Stimulated activated CD4-positive, alpha-beta T cell treated with anti-CD3 and anti-CD28 coated beads, Interleukin-12 subunit alpha, Interleukin-12 subunit beta, amount 100 ng/mL, for 48 hours (primary cell): Measurements from ENCODE around the gene FOXK2.
"Not testable (repeated sequence)": the region's sequence is repeated elsewhere in the genome, so short reads cannot be mapped to it uniquely, and the experiment has no call there.

Experiments used
- DNase-seq, 3 donors: peaks; one replicate each; pipeline ENCODE4 v3.0.0-alpha.2; 2020; ENCODE audit warnings: low read depth in 2 of 3, low spot score in 1 of 3

FOXK2 gene

DNA sequence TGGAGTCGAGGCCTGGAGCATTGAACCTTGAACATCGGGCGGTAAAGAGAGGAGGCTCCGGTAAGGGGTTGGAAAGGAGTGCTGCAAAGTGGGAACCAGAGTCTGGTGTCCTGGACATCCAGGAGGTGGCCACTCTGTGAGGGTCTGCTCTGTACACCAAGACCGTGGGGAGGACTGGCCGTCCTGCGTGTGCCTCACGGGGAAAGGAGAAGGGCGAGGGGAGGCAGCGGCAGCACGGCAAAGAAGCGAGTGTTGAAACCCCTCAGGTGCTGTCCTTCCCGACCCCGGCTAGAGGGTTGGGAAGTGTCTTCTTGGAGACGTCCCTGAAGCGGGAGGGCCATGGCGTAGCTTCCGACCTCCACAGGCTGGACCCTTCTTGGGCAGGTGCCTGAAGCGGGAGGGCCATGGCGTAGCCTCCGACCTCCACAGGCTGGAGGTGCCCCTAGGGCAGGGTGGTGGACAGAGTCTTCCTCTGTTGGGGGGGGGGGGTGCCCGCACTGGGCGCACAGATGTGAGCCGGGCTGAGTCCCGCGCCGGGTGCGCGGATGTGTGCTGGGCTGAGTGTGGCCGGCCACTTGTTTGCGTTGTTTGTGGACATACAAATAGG is 42.0 kb downstream of the FOXK2 start:
- no peak for DNase-seq

DNA sequence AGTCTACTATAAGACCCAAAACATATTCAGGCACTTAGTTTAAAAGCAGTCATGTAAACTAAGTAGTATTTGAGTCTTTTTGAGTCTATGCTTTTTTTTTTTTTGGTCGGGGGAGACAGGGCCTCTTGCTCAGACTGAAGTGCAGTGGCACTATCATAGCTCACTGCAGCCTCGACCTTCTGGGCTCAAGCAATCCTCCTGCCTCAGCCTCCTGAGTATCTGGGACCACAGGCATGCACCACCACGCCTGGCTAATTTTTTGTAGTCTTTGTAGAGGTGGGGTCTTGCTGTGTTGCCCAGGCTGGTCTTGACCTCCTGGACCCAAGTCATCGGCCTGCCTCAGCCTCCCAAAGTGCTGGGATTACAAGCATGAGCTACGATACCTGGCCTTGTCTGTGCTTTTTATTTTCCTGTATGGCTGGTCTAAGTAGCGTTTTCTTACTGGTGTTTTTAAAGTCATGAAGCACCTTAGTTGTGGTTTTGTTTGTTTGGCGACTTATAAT is 43.2 kb downstream of the FOXK2 start:
- not testable (repeated sequence) for DNase-seq

DNA sequence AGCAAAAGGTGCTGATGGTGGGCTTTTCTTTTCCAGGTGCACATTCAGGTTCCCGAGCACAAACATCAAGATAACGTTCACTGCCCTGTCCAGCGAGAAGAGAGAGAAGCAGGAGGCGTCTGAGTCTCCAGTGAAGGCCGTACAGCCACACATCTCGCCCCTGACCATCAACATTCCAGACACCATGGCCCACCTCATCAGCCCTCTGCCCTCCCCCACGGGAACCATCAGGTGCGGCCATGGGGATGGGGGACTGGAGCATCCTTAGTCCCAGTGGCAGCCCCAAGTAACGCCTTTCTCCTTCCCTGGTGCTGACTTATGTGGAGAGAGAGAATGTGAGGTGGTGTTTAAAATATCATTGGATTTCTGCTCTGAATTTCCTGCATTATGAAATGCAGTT is 43.8 kb downstream of the FOXK2 start:
- no peak for DNase-seq

DNA sequence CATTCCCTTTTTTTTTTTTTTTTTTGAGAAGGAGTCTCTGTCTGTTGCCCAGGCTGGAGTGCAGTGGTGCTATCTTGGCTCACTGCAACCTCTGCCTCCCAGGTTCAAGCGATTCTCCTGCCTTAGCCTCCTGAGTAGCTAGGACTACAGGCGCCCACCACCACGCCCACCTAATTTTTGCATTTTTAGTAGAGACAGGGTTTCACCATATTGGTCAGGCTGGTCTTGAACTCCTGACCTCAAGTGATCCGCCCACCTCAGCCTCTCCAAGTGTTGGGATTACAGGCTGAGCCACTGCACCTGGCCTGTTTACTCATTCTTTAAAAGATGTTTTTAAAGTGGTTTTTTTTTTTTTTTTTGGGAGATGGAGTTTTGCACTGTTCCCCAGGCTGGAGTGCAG is 44.2 kb downstream of the FOXK2 start:
- DNase-seq, result not testable (repeated sequence)

DNA sequence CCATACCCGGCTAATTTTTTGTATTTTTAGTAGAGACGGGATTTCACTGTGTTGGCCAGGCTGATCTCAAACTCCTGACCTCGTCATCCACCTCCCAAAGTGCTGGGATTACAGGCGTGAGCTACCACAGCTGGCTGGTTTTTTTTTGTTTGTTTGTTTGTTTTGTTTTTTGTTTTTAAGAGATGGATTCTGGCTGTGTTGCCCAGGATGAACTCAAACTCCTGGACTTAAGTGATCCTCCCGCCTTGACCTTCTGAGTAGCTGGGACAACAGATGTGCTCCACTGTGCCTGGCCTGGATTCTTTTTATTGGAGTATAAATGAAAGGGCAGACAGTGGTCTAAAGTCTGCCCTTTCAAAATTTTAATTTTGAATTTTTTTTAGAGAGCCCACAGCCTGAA is 44.7 kb downstream of the FOXK2 start:
- DNase-seq, result no peak

DNA sequence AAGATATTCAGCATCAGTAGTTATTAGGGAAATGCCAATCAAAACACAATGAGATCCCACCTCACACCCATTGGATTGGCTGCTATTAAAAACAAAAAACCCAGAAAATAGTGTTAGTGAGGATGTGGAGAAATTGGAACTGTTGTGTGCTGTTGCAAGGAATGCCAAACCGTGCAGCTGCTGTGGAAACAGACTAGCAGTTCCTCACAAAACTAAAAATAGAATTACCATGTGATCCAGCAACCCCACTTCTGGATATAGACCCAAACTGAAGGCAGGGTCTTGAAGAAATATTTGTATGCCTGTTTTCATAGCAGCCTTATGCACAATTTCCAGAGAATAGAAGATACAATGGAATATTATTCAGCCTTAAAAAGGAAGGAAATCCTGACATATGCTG is 46.0 kb downstream of the FOXK2 start:
- DNase-seq, result no peak

DNA sequence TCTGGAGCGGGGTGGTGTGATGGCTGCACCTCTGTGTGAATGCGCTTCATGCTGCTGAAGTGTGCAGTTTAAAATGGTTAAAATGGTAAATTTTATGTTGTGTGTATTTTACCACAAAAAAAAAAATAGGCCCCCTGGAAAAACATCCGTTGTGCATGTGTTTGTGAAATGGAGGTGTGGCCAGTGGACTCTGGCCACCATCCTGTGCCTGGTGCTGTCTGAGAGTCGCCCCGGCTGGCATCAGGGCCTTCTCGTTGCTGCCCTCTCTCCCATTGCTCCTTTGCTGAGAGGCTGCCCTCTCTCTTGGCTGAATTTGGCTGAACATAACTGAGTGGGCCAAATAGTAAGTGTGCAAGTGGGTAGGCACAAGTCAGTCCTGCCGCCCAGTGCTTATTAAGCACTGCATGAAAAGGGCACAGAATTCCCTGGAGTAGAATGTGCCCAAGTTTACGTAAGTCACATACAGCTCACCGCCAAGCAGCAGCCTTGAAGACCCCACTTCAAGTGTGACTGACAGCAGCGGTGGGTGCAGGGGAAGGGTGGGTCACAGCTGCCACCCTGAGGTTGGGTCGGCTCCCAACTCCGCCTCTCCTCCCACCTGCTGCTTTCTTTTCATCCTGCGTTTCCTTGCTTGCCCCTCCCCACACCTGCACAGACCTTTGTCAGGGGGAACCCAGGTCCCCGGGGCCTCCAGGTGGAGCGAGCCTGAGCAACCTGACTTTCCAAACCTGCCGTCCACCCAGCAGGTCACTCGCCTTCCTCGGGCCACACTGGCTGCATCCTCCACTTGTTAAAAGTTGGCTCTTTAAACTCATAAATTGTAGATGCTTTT is 46.8 kb downstream of the FOXK2 start:
- no peak for DNase-seq

DNA sequence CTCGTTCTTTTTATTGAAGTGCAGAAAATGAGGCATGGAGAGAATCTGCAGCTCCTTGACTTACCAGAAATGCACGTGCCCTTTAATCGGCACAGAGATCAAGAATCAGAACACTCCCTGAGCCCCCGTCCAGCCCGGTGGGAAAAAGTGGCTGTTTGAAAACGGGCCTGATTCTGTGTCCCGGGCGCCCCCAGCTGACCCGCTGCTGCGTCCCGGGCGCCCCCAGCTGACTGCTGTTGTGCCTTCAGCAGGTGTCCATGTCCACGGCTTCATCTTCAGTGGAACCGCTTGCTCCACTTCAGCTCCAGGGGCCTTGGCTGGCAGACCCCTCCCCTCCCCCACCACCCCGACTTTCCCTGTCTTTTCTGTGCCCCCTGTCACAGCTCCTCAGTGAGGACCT is 47.8 kb downstream of the FOXK2 start:
- no peak for DNase-seq

DNA sequence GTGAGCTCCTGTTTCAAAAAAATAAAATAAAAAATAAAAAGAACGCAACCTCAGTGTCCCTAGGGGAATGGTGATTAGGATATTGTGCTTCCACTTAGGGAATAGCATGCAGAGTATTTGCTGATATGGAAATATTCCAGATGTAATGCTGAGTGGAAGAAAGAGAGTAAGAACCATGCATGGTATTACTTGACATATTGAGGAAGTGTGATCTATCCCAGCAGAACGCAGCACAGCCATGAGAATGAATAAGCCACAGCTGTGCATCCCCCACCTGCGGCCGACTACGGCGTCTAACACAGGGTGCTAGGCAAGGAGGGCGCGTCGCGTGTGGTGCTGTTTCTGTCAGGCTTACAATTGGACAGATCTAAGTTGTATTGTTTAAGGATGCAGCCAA is 49.5 kb downstream of the FOXK2 start:
- DNase-seq, result no peak

DNA sequence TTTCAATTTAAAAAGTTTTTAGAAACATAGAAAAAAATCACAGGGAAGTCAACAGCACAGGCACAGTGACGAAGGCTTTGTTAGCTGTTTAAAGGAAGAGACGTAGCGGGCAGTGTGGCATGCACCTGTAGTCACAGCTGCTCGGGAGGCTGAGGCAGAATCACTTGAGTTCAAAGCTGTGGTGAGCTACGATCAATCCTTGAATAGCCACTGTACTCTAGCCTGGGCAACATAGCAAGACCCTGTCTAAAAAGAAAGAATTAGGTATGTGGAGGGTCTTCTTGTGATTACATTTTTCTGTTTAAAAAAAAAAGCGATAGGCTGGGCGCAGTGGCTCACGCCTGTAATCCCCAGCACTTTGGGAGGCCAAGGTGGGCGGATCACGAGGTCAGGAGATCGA is 50.1 kb downstream of the FOXK2 start:
- DNase-seq, result no peak

DNA sequence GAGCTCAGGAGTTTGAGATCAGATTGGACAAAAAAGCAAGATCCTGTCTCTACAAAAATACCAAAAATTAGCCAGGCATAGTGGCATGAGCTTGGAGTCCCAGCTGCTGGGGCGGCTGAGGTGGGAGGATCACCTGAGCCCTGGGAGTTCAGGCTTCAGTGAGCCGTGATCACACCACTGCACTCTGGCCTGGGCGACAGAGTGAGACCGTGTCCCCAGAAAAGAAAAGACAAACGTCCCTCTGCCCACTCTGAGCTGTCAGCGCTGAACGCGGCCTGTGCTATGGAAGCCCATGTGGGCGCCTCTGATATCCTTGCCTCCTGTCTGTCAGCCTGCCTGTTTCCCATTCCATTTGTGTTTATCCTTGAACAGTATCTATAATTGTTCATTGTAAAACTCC is 50.7 kb downstream of the FOXK2 start:
- no peak for DNase-seq

DNA sequence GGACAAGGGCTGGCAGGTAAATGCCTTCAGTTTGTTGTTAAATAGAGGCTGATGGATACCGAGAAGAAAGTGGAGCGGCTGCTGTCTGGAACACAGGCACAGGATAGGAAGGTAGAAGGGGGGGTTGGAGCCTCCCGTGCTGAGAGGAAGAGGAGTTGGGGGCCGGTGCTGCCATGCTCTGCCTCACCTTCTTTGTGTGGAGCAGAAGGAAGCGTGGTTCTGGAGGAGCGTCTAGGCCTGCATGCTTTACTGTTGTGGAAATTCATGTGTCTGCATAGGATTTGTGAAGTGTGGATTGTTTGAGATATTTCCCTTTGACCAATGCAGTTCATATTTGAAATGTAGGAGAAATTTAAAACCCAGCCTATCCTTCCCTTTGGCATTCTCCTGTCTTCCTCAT is 52.3 kb downstream of the FOXK2 start:
- DNase-seq, result no peak

DNA sequence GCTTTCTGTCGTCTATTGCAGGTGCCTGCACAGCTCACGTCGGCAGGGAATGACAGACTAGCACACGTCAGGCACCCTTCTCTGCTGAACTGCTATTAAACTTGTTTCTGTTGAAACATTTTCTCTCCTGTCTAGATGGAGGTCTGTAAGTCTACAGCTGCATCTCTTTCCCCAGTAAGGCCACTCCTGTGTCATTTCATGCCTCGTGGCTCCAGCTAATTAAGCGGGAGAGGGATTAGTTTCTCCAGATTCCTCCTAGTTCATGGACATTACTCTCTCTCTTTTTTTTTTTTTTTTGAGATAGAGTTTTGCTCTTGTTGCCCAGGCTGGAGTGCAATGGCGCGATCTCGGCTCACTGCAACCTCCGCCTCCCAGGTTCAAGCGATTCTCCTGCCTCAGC is 54.5 kb downstream of the FOXK2 start:
- no peak for DNase-seq

DNA sequence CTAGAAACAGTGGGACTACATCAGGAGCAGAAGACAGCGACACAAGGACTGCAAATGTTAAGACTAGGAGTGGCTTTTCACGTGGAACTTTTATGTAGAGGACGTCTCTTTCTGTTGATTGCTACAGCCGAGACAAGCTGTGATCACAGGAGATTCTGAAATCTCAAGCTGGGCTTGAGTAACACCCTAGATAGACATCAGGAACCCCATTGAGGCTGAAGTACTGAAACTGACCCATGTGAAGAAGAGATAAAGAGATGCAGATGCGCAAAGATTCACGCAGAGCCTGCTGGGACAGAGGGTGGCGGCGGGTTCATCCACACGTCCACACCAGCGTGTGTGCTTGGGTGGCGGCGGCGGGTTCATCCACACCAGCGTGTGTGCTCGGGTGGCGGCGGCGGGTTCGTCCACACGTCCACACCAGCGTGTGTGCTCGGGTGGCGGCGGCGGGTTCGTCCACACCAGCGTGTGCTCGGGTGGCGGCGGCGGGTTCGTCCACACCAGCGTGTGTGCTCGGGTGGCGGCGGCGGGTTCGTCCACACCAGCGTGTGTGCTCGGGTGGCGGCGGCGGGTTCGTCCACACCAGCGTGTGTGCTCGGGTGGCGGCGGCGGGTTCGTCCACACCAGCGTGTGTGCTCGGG is 56.2 kb downstream of the FOXK2 start:
- not testable (repeated sequence) for DNase-seq

DNA sequence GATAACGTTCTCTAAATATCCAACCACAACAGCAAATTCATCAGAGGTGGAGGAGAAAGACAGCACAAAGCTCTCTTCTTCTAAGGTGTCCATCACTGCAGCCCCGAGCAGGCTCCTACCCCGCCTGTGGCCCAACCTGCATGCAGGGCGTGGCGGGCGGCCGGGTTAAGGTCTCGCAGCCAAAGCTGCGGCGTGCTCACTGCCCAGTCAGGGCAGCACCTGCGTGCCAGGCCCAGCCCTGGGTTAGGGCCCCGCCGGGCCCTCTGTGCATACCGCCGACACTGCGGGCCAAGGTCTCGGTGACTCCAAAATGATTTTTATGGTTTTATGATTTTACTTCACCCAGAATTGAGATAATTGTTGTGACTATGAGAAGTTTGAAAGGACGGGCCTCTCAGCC is 57.8 kb downstream of the FOXK2 start:
- no peak for DNase-seq

DNA sequence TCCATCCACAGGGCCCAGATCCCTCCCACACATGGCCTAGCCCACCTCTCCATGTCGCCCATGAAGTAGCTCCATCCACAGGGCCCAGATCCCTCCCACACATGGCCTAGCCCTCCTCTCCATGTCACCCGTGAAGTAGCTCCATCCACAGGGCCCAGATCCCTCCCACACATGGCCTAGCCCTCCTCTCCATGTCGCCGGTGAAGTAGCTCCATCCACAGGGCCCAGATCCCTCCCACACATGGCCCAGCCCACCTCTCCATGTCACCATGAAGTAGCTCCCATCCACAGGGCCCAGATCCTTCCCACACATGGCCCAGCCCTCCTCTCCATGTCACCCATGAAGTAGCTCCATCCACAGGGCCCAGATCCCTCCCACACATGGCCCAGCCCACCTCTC is 60.4 kb downstream of the FOXK2 start:
- not testable (repeated sequence) for DNase-seq

DNA sequence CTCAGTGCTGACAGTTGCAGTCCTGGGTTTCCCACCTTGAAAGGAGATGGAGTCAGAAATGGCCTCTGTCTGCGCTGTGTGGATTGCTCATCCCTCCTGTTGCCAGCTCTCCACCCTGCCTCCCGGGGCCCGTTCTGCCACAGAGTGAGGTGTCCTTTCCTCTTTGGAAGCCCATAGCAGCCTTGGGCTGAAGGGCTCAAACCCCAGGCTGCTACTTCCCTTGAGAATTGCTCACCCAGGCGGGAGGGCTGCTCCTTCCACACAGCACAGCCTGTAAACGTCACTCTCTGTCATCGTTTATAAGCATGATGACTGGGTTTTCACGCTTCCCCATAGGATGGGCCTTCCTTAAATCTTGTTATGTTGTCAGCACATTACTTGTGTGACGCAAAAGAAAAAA is 62.7 kb downstream of the FOXK2 start:
- no peak for DNase-seq

DNA sequence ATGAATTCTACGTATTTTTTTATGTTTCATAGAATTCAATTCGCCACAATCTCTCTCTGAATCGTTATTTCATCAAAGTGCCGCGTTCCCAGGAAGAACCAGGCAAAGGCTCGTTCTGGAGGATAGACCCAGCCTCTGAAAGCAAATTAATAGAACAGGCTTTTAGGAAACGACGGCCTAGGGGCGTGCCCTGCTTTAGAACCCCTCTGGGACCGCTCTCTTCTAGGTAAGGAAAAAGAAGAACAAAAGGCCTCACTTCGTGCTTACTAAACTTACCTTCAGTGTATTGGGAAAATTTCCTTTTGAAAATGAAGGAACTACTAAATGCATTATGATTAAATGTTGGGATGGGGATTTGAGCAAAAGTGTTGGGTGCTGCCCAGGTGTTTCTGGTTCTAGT is 63.2 kb downstream of the FOXK2 start:
- no peak for DNase-seq

DNA sequence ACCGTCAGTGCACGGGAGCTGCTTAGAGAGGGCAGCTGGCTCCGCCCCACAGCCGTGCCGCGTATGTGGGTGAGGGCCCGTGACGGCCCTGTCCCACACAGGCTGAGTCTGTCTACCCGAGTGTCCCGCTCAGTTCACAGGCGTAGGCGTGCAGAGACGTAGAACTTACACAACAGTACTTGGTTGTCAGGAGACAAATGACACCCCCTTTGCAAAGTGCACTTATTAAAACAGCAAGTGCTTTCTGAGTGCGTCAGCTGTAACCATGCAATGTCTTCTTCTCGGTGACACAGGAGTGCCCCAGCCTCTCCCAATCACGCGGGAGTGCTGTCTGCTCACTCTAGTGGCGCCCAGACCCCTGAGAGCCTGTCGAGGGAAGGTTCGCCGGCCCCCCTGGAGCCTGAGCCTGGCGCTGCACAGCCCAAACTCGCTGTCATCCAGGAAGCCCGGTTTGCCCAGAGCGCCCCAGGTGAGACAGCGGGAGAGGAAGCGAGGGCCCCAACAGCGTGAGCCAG is 64.2 kb downstream of the FOXK2 start:
- DNase-seq, result peak in 1 of 3 donors; percentile 51

DNA sequence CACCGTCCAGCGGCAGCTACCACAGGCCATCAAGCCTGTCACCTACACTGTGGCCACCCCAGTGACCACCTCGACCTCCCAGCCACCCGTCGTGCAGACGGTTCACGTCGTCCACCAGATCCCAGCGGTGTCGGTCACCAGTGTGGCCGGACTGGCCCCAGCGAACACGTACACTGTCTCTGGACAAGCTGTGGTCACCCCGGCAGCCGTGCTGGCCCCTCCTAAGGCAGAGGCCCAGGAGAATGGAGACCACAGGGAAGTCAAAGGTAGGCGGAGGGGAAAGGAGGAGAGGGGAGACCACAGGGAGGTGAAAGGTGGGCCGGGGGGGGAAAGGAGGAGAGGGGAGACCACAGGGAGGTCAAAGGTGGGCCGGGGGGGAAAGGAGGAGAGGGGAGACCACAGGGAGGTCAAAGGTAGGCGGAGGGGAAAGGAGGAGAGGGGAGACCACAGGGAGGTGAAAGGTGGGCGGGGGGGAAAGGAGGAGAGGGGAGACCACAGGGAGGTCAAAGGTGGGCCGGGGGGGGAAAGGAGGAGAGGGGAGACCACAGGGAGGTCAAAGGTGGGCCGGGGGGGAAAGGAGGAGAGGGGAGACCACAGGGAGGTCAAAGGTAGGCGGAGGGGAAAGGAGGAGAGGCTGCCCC is 66.5 kb downstream of the FOXK2 start:
- peak in 1 of 3 donors; percentile 23 for DNase-seq

DNA sequence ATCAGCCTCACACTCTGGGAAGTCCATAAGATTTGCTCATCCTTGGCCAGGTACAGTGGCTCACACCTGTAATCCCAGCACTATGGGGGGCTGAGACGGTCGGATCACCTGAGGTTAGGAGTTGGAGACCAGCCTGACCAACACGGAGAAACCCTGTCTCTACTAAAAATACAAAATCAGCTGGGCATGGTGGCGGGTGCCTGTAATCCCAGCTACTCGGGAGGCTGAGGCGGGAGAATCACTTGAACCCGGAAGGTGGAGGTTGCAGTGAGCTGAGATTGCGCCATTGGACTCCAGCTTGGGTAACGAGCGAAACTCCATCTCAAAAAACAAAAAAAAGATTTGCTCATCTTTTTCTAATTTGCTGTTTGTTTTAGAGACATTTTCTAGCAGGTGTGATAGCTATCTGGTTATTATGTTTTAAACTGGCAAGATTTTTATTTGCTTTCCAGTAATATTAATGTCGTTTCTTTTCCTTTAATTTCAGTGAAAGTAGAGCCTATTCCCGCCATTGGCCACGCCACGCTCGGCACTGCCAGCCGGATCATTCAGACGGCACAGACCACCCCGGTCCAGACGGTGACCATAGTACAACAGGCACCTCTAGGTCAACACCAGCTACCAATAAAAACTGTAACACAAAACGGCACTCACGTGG is 67.2 kb downstream of the FOXK2 start:
- DNase-seq, result no peak
